Effector memory CD8-positive, alpha-beta T cell (primary cell): Measurements from ENCODE around the gene FOXK1.
A peak's percentile ranks its signal among the peaks of the same experiment; 100 is the strongest.

Source experiments
- ATAC-seq: fragments of 150-1000 bp; cut with Tn5 transposase; replicated peaks from 2 replicates; pipeline ENCODE4 v1.10.0; 2021; ENCODE audit warnings: mild to moderate bottlenecking, moderate library complexity
- DNase-seq, 3 experiments: peaks; one replicate each; pipeline ENCODE4 v3.0.0; 2021
- H3K27ac Mint-ChIP-seq, 2 donors: one replicate each; pipeline ENCODE4 v1.8.0; 2022; ENCODE audit warnings: mild to moderate bottlenecking in 2 of 2, mixed read lengths in 2 of 2, moderate library complexity in 2 of 2
- H3K27me3 Mint-ChIP-seq, 2 donors: one replicate each; pipeline ENCODE4 v1.8.0; 2022; ENCODE audit warnings: mixed read lengths in 2 of 2
- H3K36me3 Mint-ChIP-seq: one replicate; pipeline ENCODE4 v1.8.0; 2022; ENCODE audit warnings: mild to moderate bottlenecking, moderate library complexity, mixed read lengths; ENCODE audit not compliant: insufficient read depth
- H3K4me1 Mint-ChIP-seq, 2 donors: one replicate each; pipeline ENCODE4 v1.8.0; 2022; ENCODE audit warnings: low read depth in 2 of 2, mixed read lengths in 2 of 2
- H3K4me3 Mint-ChIP-seq, 2 donors: one replicate each; pipeline ENCODE4 v1.8.0; 2022; ENCODE audit warnings: mild to moderate bottlenecking in 2 of 2, mixed read lengths in 2 of 2, moderate library complexity in 2 of 2
- H3K9me3 Mint-ChIP-seq, 2 donors: one replicate each; pipeline ENCODE4 v1.8.0; 2022; ENCODE audit warnings: mixed read lengths in 2 of 2

The FOXK1 gene

DNA sequence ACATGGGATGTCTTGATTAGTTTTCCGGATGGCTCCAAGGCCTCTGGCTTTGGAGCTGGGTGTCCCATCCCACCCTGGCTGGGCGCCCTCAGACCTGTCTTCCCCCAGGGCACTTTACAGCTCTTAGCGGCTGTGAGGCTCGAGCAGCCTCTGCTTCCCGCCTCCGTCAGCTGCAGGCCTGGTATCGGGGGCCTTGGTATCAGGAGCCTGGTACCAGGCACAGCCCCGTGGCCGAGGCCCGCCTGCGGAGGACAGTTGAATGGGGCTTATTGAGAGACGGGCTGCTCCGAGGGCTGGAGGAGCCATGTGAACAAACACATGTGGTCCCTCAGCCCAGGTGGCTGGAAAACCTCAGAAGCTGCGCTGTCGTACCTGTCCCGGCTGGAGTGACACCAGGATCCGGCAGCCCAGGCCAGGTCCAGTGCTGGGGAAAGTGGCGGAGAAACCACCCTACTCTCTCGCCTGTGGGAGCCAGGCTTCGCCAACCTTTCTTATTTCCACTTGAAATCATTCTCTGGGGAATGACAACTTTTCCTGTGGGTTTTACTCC lies 69.4 kb downstream of the FOXK1 start:
- Mint-ChIP-seq H3K36me3 (peaks cover 26% of the 10 kb centered on the region), H3K9me3 (no peaks in the 10 kb centered on the region), H3K27me3 (no peaks in the 10 kb centered on the region), H3K4me1 (peaks cover 21 to 33% of the 10 kb centered on the region in 2 donors), H3K27ac (no peak overlapping the region), H3K4me3 (no peak overlapping the region)
- DNase-seq = no peak
- ATAC-seq = no peak

DNA sequence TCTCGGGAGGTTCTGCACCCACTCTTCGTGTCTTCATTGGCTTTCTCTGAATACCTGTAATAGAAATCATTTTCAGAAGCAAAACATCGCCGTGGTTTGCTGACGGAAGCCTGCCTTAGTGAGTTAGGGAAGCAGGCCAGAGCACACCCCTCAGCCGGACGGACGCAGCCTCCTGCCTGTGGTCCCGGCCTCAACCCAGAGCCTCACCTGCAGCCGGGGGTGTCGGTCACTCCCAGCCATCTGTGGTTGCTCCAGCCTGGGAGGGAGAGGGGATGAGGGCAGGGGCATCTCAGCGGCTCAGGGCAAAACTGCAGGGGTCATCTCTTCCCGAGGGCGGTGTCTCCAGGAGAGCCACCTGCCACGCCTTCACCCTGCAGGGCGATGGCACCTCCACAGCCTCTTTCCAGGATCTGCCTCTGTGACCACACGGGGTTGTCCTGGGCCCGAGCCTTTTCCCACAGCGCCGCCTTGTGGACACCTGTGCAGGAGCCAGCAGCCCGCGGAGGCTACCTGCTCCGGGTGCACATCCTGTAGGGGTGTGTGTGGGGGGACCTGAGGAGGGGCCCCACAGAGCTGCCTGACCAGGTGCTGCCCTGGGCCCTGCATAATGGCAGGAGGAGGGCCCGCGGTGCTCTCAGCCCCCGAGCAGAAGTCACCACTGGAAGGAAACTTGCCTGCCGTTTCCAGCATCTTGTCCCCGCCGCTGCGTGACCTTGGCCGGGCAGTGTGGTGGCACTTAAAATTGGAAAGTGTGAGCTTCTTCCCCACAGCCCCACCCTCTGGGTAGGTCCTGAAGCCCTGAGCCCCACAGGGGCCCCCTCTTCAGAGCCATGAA lies 71.7 kb downstream of the FOXK1 start:
- H3K27me3 Mint-ChIP-seq = no peaks in the 10 kb centered on the region
- peaks cover 40% of the 10 kb centered on the region for H3K36me3 Mint-ChIP-seq
- peak overlapping the region; percentile 23 to 58 for H3K27ac Mint-ChIP-seq
- H3K9me3 Mint-ChIP-seq = no peaks in the 10 kb centered on the region
- no peak overlapping the region for H3K4me3 Mint-ChIP-seq
- H3K4me1 Mint-ChIP-seq = peaks cover 8 to 15% of the 10 kb centered on the region in 2 donors
- DNase-seq = peak; percentile 82 to 83 (median 82)
- ATAC-seq = peak; percentile 99

- H3K36me3 Mint-ChIP-seq = peaks cover 40% of the 10 kb centered on the region
- ATAC-seq = no peak
- no peak for DNase-seq
- no peak overlapping the region for H3K27ac Mint-ChIP-seq
- peaks cover 5 to 10% of the 10 kb centered on the region in 2 donors for H3K4me1 Mint-ChIP-seq
- no peaks in the 10 kb centered on the region for H3K27me3 Mint-ChIP-seq
- no peaks in the 10 kb centered on the region for H3K9me3 Mint-ChIP-seq
- no peak overlapping the region for H3K4me3 Mint-ChIP-seq
Measured at GRCh38 chr7:4754433-4755010, 72.4 kb downstream of the FOXK1 start.

DNA sequence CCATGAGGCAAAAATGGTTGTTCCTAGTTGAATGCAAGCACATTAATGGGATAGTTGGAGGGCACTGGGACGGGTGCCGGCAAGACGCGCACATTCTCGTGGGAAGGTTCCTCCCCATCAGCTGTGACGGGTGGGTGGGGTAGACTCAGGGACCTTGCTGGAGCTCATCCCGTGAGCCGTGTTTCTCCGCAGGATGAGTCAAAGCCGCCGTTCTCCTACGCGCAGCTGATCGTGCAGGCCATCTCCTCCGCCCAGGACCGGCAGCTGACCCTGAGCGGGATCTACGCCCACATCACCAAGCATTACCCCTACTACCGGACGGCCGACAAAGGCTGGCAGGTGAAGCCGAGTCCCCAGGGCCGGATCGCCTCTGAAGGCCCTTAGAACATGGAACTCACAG lies 73.0 kb downstream of the FOXK1 start:
- DNase-seq (no peak), ATAC-seq (no peak)
- Mint-ChIP-seq H3K4me3 (no peak overlapping the region), H3K36me3 (peaks cover 45% of the 10 kb centered on the region), H3K4me1 (peaks cover 5 to 10% of the 10 kb centered on the region in 2 donors), H3K9me3 (no peaks in the 10 kb centered on the region), H3K27ac (no peak overlapping the region), H3K27me3 (no peaks in the 10 kb centered on the region)

GRCh38 chr7:4758111-4758510 lies 76.0 kb downstream of the FOXK1 start:
- H3K27ac Mint-ChIP-seq = no peak overlapping the region

DNA sequence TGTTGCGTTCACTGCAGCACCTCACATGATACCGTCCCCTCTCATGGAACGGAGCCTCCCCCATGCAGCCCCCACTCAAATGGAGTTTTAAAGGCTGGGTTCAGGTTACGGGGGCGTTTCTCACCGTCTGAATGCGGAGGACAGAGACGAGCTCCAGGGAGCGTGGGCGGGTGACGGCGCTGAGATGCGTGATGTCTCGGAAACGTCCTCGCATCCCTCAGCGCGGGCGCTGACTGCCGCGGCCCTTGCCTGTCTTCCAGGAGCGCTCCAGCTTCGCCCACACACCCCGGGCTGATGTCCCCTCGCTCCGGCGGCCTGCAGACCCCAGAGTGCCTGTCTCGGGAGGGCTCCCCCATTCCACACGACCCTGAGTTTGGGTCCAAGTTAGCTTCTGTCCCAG lies 76.7 kb downstream of the FOXK1 start:
- no peak for ATAC-seq
- DNase-seq = no peak
- Mint-ChIP-seq H3K4me3 (no peak overlapping the region), H3K9me3 (no peaks in the 10 kb centered on the region), H3K36me3 (peaks cover 63% of the 10 kb centered on the region), H3K27me3 (no peaks in the 10 kb centered on the region), H3K27ac (no peak overlapping the region), H3K4me1 (peaks cover 2 to 4% of the 10 kb centered on the region in 2 donors)

More at GRCh38 chr7:4758111-4758510, 76.0 kb downstream of the FOXK1 start:
- H3K4me1 Mint-ChIP-seq = peaks cover 5 to 6% of the 10 kb centered on the region in 2 donors
- no peak overlapping the region for H3K4me3 Mint-ChIP-seq
- H3K36me3 Mint-ChIP-seq = peaks cover 59% of the 10 kb centered on the region
- no peak for ATAC-seq
- DNase-seq = no peak
- H3K27me3 Mint-ChIP-seq = no peaks in the 10 kb centered on the region
- H3K9me3 Mint-ChIP-seq = no peaks in the 10 kb centered on the region

- ATAC-seq (no peak), DNase-seq (no peak)
- Mint-ChIP-seq H3K27ac (no peak overlapping the region), H3K4me3 (no peak overlapping the region), H3K27me3 (no peaks in the 10 kb centered on the region), H3K4me1 (peaks cover 0 to 2% of the 10 kb centered on the region in 2 donors), H3K9me3 (no peaks in the 10 kb centered on the region), H3K36me3 (peaks cover 63% of the 10 kb centered on the region)
Measured at GRCh38 chr7:4759211-4759610, 77.1 kb downstream of the FOXK1 start.

DNA sequence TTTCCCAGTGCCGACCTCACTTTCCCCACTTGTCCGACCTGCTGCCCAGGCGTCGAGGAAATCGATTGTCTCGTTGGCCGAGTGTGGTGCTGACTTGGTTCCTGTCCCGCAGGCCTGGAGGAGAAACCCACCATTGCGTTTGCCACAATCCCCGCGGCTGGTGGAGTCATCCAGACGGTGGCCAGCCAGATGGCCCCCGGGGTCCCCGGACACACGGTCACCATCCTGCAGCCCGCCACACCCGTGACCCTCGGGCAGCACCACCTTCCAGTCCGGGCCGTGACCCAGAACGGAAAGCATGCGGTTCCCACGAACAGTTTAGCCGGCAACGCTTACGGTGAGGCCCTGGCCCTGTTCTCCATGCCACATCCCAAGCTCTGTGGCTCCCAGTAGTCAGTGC lies 78.9 kb downstream of the FOXK1 start:
- Mint-ChIP-seq H3K36me3 (peaks cover 54% of the 10 kb centered on the region), H3K4me1 (peaks cover 0 to 2% of the 10 kb centered on the region in 2 donors), H3K27ac (no peak overlapping the region), H3K4me3 (no peak overlapping the region), H3K27me3 (no peaks in the 10 kb centered on the region), H3K9me3 (no peaks in the 10 kb centered on the region)
- ATAC-seq (no peak), DNase-seq (no peak)

GRCh38 chr7:4762121-4763055 lies 80.3 kb downstream of the FOXK1 start:
- H3K36me3 Mint-ChIP-seq = peaks cover 41% of the 10 kb centered on the region
- H3K4me1 Mint-ChIP-seq = peaks cover 2 to 3% of the 10 kb centered on the region in 2 donors
- H3K27ac Mint-ChIP-seq = no peak overlapping the region
- DNase-seq = no peak
- no peaks in the 10 kb centered on the region for H3K27me3 Mint-ChIP-seq
- no peak overlapping the region for H3K4me3 Mint-ChIP-seq
- ATAC-seq = no peak
- no peaks in the 10 kb centered on the region for H3K9me3 Mint-ChIP-seq

GRCh38 chr7:4763091-4763793 lies 81.1 kb downstream of the FOXK1 start:
- Mint-ChIP-seq H3K27me3 (no peaks in the 10 kb centered on the region), H3K9me3 (no peaks in the 10 kb centered on the region), H3K4me1 (peaks cover 2 to 3% of the 10 kb centered on the region in 2 donors), H3K36me3 (peaks cover 34% of the 10 kb centered on the region), H3K4me3 (no peak overlapping the region), H3K27ac (no peak overlapping the region)
- no peak for ATAC-seq
- DNase-seq = no peak

- DNase-seq (no peak), ATAC-seq (no peak)
- Mint-ChIP-seq H3K36me3 (peaks cover 33% of the 10 kb centered on the region), H3K4me1 (peaks cover 2 to 3% of the 10 kb centered on the region in 2 donors), H3K4me3 (no peak overlapping the region), H3K27me3 (no peaks in the 10 kb centered on the region), H3K27ac (no peak overlapping the region), H3K9me3 (no peaks in the 10 kb centered on the region)
Measured at GRCh38 chr7:4763794-4764185, 81.7 kb downstream of the FOXK1 start.

- H3K9me3 Mint-ChIP-seq = no peaks in the 10 kb centered on the region
- peaks cover 2 to 3% of the 10 kb centered on the region in 2 donors for H3K4me1 Mint-ChIP-seq
- H3K4me3 Mint-ChIP-seq = no peak overlapping the region
- no peak for ATAC-seq
- peaks cover 36% of the 10 kb centered on the region for H3K36me3 Mint-ChIP-seq
- H3K27ac Mint-ChIP-seq = no peak overlapping the region
- no peaks in the 10 kb centered on the region for H3K27me3 Mint-ChIP-seq
- no peak for DNase-seq
Measured at GRCh38 chr7:4764402-4765007, 82.4 kb downstream of the FOXK1 start.
